Panc1 (cell line): Measurements from ENCODE around the gene CEL.

Experiments used
- CTCF ChIP-seq: fragments of 450-650 bp; IDR thresholded peaks from 2 replicates; pipeline ENCODE4 v1.5.1; 2017; ENCODE audit warnings: mild to moderate bottlenecking
- POLR2AphosphoS5 ChIP-seq: IDR thresholded peaks from 2 replicates; pipeline ENCODE4 v1.6.1; 2012; ENCODE audit warnings: mild to moderate bottlenecking, low read depth, low read length, moderate library complexity
- REST ChIP-seq, 2 experiments: IDR thresholded peaks; 2 replicates each; pipeline ENCODE4 v1.6.1; 2011 to 2012; ENCODE audit warnings: low read depth in 2 of 2, control low read depth in 1 of 2, low read length in 1 of 2, mild to moderate bottlenecking in 1 of 2, moderate library complexity in 1 of 2; ENCODE audit not compliant: insufficient read depth in 1 of 2

GRCh38 chr9:133066181-133066983 lies 4.6 kb downstream of the CEL start:
- no peak for TF ChIP-seq CTCF
- no peak for TF ChIP-seq REST (IDR thresholded peaks at IDR 0.05; ENCODE audit: insufficient read depth in 1 of 2, low read depth in 2 of 2, low read length in 1 of 2)
- TF ChIP-seq POLR2AphosphoS5, result no peak
